LHCN-M2 (cell line): ENCODE measurements around the gene SAMMSON. TPM values are rescaled to one million over a fixed set of nuclear protein-coding genes. Genes with fewer than 3 reads are reported as not detected.

Experiments
- DNase-seq: peaks from one replicate; pipeline ENCODE4 v3.0.0-alpha.2; 2012; ENCODE audit warnings: low read depth
- polyA plus RNA-seq: library from polyadenylated mRNA; unstranded; fragments of >200 nt; gene quantifications from one replicate; pipeline ENCODE4 v1.2.1, GENCODE V29; 2012; ENCODE audit warnings: missing spikeins
- total RNA-seq: library from RNA; depleted of rRNA; stranded (reverse); fragments of >200 nt; gene quantifications from 2 replicates; pipeline ENCODE4 v1.2.3, GENCODE V29; 2014; rRNA removed

SAMMSON gene
- not detected in 2 replicates for total RNA-seq
- not detected for polyA plus RNA-seq

DNA sequence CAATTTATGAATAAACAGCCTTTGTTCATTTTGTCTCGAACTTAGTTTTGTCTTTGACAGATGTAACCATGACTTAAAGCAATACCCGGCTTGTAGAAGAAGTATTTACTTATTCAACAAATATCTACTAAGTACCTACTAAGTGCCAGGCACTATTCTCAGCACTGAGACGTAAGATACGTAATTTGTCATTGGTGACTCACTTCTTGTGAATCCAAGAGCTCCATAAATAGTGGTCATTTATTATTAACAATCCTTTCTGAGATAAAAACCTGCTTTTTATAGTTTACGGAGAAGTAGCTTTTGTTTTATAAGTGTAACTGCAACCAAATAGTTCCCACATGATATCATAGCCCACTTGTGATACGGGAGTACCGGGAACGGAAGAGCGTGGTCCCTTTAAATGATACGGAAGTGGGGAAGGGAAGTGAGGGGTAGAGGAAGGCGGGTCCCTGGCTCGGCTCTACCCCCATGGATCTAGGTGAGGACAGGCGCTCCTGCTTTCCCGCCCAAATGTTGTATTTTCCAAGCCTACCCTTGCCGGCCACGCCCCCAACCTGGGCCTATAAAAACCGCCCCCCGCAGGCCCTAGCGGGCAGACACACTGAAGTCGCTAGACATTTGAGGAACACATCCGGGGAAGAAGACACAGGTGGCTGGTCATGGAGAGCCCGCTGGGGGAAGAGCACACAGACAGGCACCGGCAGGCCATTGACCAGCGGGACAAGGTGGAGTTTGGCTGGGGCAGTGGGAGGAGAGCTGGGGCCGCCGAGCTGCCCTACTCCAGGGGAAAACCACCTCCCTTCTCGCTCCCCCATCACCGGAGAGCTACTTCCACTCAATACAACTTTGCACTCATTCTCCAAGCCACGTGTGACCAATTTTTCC lies at the start of gene SAMMSON:
Gene SAMMSON, plus strand, starts transcription at position 594 of the 888 bp plus-strand sequence.
- peak; percentile 6 for DNase-seq

- DNase-seq = no peak
These were observed 47.9 kb upstream of the SAMMSON start for GRCh38 chr3:69951616-69952015.

DNA sequence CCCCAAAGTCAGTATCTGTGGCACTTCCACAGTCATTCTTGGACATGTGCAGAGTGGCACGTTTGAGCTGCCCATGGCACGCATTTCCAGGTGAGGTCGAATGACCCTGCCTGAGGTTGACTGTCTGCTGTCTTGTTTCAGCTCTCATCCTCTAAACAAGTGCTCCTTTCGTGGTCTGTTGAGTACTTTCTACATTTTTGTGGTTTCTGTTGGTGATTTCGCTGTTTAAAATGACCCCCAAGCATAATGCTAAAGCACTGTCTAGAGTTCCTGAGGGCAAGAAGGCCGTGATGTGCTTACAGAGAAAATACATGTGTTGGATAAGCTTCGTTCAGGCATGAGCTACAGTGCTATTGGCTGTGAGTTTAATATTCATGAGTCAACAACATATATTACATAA lies 40.0 kb upstream of the SAMMSON start:
- no peak for DNase-seq

DNA sequence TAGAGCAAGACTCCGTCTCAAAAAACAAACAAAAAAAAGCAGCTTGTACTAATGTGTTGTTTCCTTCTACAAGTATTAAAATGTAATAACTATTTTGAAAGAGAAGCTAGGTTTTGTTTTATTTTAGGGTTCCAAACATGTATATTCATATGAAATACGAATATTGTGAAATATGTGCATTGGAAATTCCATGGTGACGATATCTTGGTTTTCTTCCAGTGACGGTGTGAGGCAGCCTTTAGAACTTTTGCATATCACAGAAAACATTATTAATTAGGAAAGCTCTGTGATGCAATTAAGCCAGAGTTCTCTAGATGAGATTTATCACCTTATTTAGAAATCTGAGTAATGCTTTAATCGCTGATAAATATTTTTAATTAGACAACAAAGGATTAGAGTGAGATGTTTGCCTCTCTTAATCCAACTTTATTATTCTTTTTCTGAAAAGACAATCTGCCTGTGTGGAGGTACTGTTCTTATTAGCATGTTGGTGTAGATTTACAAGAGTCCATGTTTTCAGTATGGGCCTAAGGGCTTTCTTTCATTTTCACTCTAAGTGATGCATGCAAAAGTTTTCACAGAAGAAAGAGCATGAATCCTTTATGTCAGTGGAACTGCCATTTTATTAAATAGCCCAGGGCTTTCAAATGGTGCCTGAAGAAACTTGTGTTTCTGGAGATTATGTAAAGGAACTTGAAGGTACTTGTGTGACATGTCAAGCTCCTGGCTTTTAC lies 37.7 kb upstream of the SAMMSON start:
- no peak for DNase-seq

DNA sequence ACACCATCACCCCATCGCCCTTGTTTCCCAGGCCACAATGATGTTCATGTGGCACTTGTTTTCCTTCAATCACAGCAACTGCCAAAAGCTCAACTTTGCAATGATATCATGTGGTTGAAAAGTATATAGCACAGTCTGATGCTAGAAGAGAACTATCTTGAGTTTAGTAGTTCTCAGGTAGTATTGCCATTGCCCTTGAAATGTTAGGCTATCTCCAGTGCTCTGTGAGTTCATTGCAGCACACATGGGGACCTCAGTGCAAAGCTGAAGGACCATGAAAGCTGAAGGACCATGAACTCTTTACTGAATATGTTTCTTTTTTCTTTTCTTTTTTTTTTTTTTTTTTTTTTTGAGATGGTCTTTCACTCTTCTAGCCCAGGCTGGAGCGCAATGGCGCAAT lies 35.9 kb upstream of the SAMMSON start:
- DNase-seq = no peak

DNA sequence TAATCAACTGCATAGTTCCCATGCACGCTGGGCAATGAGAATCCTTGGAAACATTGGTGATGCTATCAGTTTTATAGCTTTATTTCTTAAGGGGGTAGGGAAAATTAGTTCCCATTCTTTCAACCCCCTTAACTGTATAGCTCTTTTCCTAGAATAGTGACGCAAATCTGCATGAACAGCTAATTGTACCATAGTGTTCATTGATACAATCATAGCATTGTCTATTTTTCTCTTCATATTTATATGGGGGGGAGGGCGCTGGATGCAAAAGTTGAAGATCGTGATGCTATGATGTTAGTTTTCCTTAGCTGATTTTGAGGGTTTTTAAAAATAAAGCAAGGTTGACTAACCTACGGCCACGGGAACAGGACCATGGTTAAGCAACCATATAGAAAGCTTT lies 32.4 kb upstream of the SAMMSON start:
- DNase-seq = no peak

- DNase-seq = no peak
These were observed 28.7 kb upstream of the SAMMSON start for GRCh38 chr3:69970827-69971226.

DNA sequence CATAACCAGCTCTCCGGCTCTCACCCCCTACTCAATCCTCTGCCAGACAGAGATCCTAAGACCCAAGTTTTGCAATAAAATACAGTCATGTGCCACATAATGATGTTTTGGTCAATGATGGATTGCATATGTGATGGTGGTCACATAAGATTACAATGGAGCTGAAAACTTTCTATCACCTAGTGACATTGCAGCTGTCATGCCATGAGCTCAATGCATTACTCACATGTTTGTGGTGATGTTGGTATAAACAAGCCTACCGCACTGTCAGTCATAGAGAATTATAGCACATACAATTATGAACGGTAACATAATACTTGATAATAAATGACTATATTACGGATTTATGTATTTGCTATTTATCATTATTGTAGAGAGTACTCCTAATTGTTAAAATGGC lies 26.9 kb upstream of the SAMMSON start:
- DNase-seq = peak; percentile 50

DNA sequence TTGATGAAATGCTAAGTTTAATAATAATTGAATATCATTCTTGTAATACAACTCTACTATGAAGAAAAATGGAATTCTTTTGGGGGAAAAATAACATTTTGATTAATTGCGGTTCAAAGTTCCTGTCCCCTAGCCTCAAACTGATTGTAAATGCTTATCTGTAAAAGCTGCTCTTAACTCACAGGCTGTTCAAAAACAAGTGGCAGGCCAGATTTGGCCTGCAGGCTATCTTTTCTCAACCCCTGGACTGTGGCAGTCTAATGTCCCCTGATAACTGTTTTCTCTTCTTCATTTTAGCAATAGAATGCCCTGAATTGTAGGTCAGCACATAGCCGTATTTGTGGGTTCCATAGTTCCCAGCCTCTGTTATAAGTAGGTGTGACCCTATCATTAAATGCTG lies 23.5 kb upstream of the SAMMSON start:
- no peak for DNase-seq

DNA sequence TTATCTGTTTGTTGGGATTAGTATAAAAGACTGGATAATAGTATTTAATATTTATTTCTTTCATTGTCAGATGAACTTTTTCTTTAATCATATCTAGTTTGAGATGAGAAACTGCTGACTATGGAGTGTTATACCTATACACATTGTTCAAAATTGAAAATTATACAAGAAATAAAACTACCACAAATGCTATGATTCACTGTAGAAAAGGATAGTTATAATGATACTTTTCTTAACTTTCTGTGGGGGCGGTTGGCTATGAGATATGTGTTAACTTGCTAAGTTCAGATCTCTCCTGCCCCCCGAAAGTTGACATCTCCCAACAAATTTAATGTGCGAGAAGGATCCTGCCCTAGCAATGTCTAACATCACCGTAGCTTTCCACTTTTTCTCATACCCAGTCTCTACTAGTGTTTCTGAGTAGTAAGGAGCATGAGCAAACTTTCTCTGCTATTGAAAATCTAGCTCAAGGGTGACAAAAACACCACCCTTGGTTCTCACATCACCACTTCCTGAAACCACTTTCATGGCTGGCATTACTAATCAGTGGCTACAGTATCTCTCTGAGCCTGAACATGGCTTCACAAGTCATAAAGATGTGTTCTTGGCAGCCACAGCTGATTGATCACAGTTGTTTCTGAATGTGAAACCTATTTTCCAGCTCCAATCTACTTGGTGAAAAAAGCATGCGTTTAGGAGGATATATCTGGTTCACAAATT lies 15.8 kb upstream of the SAMMSON start:
- no peak for DNase-seq

GRCh38 chr3:69985266-69985665 lies 14.3 kb upstream of the SAMMSON start:
- no peak for DNase-seq

GRCh38 chr3:69986419-69986818 lies 13.1 kb upstream of the SAMMSON start:
- no peak for DNase-seq

DNA sequence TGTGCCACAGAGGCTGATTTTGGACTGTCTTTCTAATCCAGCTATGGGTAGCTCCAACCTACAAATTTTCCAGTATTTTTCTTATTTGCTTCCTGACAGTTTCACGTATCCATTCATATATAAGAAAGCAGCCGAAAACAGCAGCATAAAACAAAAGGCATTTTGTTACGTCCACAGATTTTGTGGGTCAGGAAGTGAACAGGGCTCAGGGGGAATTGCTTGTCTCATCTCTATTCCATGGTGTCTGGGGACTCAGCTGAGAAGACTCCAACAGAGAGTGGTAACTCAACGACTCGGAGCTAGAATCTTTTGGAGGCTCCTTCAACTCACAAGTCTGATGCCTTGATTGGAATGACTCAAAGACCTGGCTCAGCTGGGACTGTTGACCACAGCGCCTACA lies 11.7 kb upstream of the SAMMSON start:
- DNase-seq = no peak

- no peak for DNase-seq
These were observed 5.8 kb upstream of the SAMMSON start for GRCh38 chr3:69993757-69994156.

- no peak for DNase-seq
These were observed 4.6 kb upstream of the SAMMSON start for GRCh38 chr3:69994919-69995318.

DNA sequence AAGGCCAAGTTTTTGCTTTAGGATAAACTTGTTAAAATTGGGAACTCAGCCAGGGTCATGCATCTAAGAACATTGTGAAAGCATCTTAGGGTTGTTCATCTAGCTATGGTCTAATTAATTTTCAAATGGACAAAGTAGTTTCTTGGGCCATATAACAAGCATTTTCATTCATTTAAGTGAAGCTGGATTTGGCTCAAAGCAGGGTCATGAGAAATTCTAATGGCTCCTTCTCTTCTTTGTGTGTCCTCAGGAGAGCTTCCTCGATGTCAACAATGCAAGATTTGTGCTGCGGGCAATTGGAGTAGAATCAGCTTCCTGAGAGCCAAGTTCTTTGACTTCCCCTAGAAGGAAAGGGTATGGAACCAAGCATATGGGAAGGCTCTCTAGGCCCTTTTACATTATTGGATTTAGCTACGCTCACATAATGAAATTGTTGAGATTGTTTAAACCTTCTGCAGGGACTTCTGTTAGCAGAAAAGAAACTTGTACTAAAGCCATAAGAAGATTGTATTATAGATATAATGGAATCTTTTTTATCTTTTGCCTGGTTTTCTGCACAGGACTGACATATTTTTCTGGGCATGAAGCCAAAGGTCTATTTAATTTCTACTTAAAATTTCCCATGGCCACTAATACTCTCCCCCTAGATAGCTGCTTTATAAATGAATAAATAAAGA lies 1.8 kb upstream of the SAMMSON start:
- no peak for DNase-seq

- DNase-seq = no peak
These were observed 784 bp upstream of the SAMMSON start for GRCh38 chr3:69998759-69999139.

DNA sequence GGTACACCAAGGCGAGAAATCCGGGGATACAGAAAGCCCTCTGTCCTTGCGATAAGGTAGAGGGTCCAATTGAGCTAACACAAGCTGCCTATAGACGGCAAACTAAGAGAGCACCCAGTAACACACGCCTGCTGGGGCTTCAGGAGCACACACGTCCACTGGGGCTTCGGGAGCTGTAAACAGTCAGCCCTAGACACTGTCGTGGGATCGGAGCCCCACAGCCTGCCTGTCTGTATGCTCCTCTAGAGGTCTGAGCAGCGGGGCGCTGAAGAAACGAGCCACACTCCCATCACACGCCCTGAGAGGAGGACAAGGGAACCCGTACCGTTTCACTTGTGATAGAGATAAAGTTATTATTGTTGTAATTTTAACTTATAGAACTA lies 486 bp downstream of the SAMMSON start:
- no peak for DNase-seq

- peak; percentile 7 for DNase-seq
These were observed 1.1 kb downstream of the SAMMSON start for GRCh38 chr3:70000563-70001081.

DNA sequence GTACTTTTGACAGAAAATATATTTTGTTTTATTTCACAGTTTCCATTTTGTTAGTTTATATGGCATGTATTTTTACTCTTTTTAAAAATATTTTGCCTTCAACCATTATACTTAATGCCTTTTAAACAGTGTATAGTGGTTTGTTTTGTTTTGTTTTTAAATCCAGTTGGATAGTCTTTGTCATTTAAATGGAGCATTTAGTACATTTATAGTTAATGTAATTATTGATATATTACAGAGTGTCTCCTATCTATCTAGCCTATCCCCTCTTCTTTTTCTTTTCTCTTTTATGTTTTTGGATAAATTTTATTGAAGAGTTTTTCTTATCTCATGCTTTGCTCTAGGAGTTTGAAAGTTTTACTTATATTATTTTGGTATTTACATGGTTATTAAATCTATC lies 3.6 kb downstream of the SAMMSON start:
- DNase-seq = no peak

DNA sequence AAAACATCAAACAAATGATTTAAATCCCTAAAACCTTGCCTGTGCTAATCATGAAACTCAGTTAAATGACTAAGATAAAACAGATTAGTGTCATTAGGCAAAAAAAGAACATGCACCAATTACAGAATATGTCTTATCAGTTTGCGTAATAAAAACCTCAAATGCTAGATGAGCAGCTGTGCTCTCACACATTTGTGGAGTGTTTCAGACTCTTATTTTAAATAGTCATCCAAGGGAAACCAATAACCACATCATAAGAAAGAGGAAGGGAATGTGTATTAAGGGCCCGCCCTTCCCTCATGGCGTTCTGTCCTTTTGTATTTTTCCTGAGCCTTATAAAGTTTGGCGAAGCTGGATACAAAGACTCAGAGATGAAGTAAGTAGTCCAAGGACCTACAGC lies 6.6 kb downstream of the SAMMSON start:
- DNase-seq = no peak
